Mesothelial cell of epicardium (in vitro differentiated cells): ENCODE results near the gene SPDEF. TPM values are rescaled to one million over a fixed set of nuclear protein-coding genes. Genes with fewer than 3 reads are reported as not detected.

ENCODE experiments used
- DNase-seq, 2 experiments: peaks; one replicate each; pipeline ENCODE4 v3.0.0; 2021; ENCODE audit warnings: low spot score in 2 of 2; ENCODE audit not compliant: unreplicated experiment in 2 of 2
- H3K27ac Mint-ChIP-seq: 2 replicates; pipeline ENCODE4 v1.8.0; 2021; ENCODE audit warnings: mixed read lengths
- H3K27me3 Mint-ChIP-seq: 2 replicates; pipeline ENCODE4 v1.8.0; 2021; ENCODE audit warnings: low read depth, mixed read lengths
- H3K36me3 Mint-ChIP-seq: 2 replicates; pipeline ENCODE4 v1.8.0; 2021; ENCODE audit warnings: mixed read lengths
- H3K4me1 Mint-ChIP-seq: 2 replicates; pipeline ENCODE4 v1.8.0; 2021; ENCODE audit warnings: mixed read lengths
- H3K4me3 Mint-ChIP-seq: 2 replicates; pipeline ENCODE4 v1.8.0; 2021; ENCODE audit warnings: mild to moderate bottlenecking, moderate library complexity, mixed read lengths
- H3K9me3 Mint-ChIP-seq: 2 replicates; pipeline ENCODE4 v1.8.0; 2021; ENCODE audit warnings: mixed read lengths
- CTCF ChIP-seq: fragments of 200-600 bp; sonication (generic); IDR thresholded peaks from one replicate; pipeline ENCODE4 v1.5.0; 2021; ENCODE audit warnings: antibody characterized with exemption; ENCODE audit not compliant: unreplicated experiment
- total RNA-seq: library from RNA; stranded (reverse); gene quantifications from 3 replicates; pipeline ENCODE4 v1.2.1, GENCODE V29; 2021

SPDEF gene
- total RNA-seq, 1 donor from 2014 or later = 0.34 TPM

- no peak for DNase-seq
- Mint-ChIP-seq H3K27me3 (peaks cover 3% of the 10 kb centered on the region), H3K36me3 (no peaks in the 10 kb centered on the region), H3K27ac (no peak overlapping the region), H3K9me3 (no peaks in the 10 kb centered on the region), H3K4me1 (peaks cover 11% of the 10 kb centered on the region), H3K4me3 (no peak overlapping the region)
- TF ChIP-seq CTCF = no peak
Measured at GRCh38 chr6:34534146-34534545, 22.0 kb downstream of the SPDEF start.

- no peak for TF ChIP-seq CTCF
- Mint-ChIP-seq H3K27me3 (peaks cover 8% of the 10 kb centered on the region), H3K4me1 (peaks cover 14% of the 10 kb centered on the region), H3K27ac (no peak overlapping the region), H3K4me3 (no peak overlapping the region), H3K36me3 (no peaks in the 10 kb centered on the region), H3K9me3 (no peaks in the 10 kb centered on the region)
- no peak for DNase-seq
Measured at GRCh38 chr6:34532230-34532629, 23.9 kb downstream of the SPDEF start.

GRCh38 chr6:34531580-34532201 lies 24.4 kb downstream of the SPDEF start:
- Mint-ChIP-seq H3K4me3 (no peak overlapping the region), H3K4me1 (peaks cover 12% of the 10 kb centered on the region), H3K27ac (no peak overlapping the region), H3K36me3 (no peaks in the 10 kb centered on the region), H3K9me3 (no peaks in the 10 kb centered on the region), H3K27me3 (peaks cover 8% of the 10 kb centered on the region)
- no peak for TF ChIP-seq CTCF
- DNase-seq = no peak

GRCh38 chr6:34530753-34531365 lies 25.3 kb downstream of the SPDEF start:
- DNase-seq = no peak
- Mint-ChIP-seq H3K27me3 (peaks cover 8% of the 10 kb centered on the region), H3K4me1 (peaks cover 4% of the 10 kb centered on the region), H3K27ac (no peak overlapping the region), H3K36me3 (no peaks in the 10 kb centered on the region), H3K9me3 (no peaks in the 10 kb centered on the region), H3K4me3 (no peak overlapping the region)
- TF ChIP-seq CTCF = no peak

- no peak for TF ChIP-seq CTCF
- DNase-seq = no peak
- H3K4me3 Mint-ChIP-seq = no peak overlapping the region
- peaks cover 8% of the 10 kb centered on the region for H3K4me1 Mint-ChIP-seq
- H3K9me3 Mint-ChIP-seq = no peaks in the 10 kb centered on the region
- no peaks in the 10 kb centered on the region for H3K36me3 Mint-ChIP-seq
- H3K27me3 Mint-ChIP-seq = peaks cover 8% of the 10 kb centered on the region
- no peak overlapping the region for H3K27ac Mint-ChIP-seq
Measured at GRCh38 chr6:34529665-34530327, 26.3 kb downstream of the SPDEF start.
